Endometrium (tissue), 2 donors: Measurements from ENCODE around the gene PALM2AKAP2.
A peak's percentile ranks its signal among the peaks of the same experiment; 100 is the strongest.

Experiments used
- FAIRE-seq: peaks from 2 replicates; lab custom pipeline; 2012; peaks lifted over from hg19 to GRCh38; lab: Jason Lieb, UNC
- donor health status: control.
- donor health status: control.

Gene PALM2AKAP2

GRCh38 chr9:109779711-109780452 lies at the start of gene PALM2AKAP2:
PALM2AKAP2 (plus strand) TSS chr9:109780198; CDS start chr9:109780489, 291 bp downstream.
- FAIRE-seq = no peak

- FAIRE-seq = no peak
Measured at GRCh38 chr9:109730228-109730627, 49.8 kb upstream of the PALM2AKAP2 start.

GRCh38 chr9:109733690-109734089 lies 46.3 kb upstream of the PALM2AKAP2 start:
- no peak for FAIRE-seq

DNA sequence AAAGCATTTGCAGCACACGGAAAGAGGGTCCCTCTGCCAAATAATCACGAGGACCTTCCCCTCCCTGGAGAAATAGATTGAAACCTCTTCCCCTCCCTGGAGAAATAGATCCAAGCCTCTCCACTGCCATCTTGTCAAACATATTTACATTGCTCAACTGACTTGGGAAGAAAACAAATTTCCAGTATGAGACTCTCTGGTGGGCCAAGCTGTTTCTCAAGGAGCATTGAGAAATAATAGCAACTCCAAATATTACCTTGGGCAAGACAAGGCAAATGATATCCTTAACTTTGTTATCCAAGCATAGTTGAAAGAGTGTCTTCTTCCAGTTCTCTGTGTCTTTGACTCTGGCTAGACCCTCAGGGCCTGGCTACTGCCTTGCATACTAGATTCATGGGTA lies 45.2 kb upstream of the PALM2AKAP2 start:
- FAIRE-seq = no peak

DNA sequence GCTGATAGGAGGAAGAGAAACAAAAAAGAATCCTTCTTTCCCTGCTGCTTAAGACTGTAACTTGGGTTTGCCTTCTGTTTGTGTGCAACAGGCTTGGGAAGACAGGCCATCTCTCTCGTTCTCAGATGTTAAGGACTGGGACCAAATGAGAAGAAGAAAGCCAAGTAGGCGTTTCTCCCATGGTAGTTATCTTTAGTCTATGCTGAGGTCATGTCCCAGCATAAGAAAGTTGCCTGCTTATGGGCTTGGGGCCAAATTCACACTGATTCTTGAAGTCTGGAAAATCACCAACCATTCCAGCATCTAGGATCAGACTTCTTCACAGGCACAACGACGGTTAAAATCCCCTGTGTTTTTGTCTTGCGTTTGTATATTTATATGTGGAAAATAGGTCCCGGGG lies 44.2 kb upstream of the PALM2AKAP2 start:
- FAIRE-seq = no peak

- FAIRE-seq = no peak
Measured at GRCh38 chr9:109737295-109737694, 42.7 kb upstream of the PALM2AKAP2 start.

- FAIRE-seq = no peak
Measured at GRCh38 chr9:109739760-109740159, 40.2 kb upstream of the PALM2AKAP2 start.

GRCh38 chr9:109742776-109743348 lies 37.1 kb upstream of the PALM2AKAP2 start:
- FAIRE-seq = peak; percentile 12

DNA sequence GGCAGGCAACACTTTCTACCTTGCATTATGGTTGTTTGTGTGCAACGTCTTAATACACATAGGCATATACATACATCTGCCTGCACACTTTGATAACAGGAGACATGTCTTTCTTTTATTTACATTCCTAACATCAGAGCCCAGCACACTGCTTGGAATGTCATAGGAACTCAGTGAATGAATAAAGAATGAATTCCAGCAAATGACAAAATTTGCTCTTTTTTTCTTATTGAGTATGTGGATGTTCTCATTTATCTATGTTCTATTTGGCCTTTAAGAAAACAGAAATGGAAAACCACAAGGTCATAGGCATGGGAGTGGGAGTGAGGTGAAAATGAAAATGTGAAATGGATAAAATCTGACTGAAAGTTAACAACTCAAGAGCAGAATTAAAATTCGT lies 36.3 kb upstream of the PALM2AKAP2 start:
- FAIRE-seq = no peak

DNA sequence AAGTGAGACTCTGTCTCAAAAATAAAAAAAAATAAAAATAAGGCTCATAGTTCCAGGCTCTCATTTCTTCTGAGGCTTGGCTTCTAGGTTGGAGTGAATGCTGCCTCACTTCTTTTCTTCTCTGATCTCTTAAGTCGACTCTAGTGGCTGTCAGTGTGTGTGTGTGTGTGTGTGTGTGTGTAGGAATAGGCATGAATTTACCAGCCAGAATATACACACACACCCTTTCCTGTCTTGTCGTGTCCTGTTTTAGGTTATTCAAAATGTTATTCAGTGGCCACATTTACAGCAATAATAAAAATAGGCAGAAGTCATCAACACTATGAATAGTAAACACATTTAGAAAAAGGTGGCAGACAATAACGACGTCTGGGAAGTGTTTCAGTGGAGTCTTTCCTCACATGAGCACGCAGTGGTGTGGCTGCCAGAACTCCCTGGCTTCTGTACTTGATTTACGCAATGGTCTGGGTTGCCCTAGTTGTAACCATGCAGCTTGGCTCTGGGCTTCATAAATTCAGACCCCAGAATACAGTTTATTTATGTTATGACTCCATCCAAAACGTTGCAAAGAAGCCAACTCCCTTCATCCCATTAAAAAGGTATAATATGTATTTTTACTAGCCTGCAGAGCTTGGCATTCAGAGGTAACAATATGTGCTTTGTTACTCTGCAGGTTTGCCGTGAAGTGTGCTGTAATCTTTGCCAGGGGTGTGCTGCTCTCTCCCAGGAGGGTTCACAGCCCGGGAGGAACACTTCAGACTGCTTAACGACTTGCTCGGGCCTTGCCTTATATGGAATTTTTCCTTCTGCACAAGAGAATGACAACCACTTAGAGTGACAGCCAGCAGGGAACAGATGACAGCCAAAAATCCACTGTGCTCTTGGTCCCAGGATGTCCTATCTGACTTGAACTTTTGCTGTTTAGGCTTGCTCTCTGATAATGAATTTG lies 34.4 kb upstream of the PALM2AKAP2 start:
- FAIRE-seq = no peak

DNA sequence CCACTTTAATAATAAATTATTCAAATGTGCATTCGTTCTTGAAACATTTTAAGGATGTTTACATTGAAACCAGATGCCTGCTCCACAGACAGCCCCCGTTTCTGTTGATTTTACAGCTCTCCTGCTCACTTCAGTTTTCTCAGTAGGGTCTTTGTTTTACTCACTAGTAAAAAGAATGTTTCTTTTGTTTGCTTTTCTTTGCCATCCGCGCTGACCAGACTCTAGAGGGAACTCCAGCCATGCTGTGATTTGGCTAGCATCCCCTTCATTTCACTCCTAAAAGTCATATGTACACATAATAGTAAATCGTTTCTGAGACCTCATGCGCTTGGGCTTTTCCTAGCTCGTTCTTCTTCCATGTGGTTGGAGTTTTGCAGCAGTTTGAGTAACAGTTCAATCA lies 28.7 kb upstream of the PALM2AKAP2 start:
- no peak for FAIRE-seq

GRCh38 chr9:109753308-109753707 lies 26.7 kb upstream of the PALM2AKAP2 start:
- FAIRE-seq = no peak

DNA sequence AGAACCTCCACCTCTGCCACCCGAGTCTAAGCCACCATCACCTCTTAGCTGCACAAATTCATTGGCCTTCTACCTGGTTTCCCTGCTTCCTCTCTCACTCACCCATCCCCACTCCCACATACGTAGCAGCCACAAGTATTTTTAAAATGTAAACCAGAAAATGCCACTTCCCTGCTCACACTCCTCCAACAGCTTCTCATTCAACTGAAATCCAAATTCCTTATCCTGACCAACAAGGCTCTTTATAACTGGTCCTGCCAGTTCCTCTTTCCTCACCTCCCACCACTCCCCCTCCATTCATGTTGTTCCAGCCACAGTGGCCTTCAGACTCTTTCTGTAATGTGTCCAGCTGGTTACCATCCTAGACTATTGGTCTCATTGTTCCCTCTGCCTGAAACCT lies 25.0 kb upstream of the PALM2AKAP2 start:
- FAIRE-seq = no peak

- FAIRE-seq = no peak
Measured at GRCh38 chr9:109759589-109759988, 20.4 kb upstream of the PALM2AKAP2 start.

DNA sequence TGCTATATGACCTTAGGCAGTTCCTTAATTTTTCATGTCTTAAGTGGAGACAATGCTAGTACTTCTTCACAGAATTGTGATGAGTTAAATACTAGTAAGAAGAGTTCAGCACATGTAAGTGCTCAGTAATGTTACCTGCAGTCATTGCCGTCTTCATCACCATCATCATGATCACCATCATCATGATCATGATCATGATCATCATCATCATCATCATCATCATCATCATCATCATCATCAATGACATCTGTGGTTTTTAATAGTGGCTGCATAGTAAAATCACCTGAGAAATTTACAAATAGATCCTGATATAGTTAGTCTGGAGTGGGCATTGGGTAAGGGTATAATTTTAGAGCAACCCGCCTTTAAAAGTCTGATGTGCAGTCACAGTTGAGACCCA lies 14.7 kb upstream of the PALM2AKAP2 start:
- no peak for FAIRE-seq

- no peak for FAIRE-seq
Measured at GRCh38 chr9:109765830-109766229, 14.2 kb upstream of the PALM2AKAP2 start.

GRCh38 chr9:109766351-109766750 lies 13.6 kb upstream of the PALM2AKAP2 start:
- FAIRE-seq = no peak

DNA sequence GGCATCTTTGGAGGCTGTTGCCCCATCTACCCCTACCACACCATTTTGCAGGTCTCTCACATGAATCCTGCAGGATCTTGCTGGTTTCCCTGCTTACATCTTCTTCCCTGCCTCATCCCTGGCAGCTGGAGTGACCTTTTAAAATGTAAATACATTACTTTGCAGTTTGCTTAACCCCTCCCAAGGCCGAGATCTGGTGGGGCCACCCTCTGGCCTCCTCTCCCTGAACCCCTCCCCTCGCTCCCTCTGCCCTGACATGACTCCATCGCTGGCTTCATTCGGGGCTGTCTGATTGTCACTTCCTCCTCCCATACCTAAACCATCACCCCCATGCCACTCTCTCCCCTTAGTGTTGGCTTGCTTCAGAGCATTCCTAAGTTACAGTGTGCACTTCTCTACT lies 12.6 kb upstream of the PALM2AKAP2 start:
- FAIRE-seq = no peak

GRCh38 chr9:109767814-109768213 lies 12.2 kb upstream of the PALM2AKAP2 start:
- no peak for FAIRE-seq

- no peak for FAIRE-seq
Measured at GRCh38 chr9:109769250-109769649, 10.7 kb upstream of the PALM2AKAP2 start.

DNA sequence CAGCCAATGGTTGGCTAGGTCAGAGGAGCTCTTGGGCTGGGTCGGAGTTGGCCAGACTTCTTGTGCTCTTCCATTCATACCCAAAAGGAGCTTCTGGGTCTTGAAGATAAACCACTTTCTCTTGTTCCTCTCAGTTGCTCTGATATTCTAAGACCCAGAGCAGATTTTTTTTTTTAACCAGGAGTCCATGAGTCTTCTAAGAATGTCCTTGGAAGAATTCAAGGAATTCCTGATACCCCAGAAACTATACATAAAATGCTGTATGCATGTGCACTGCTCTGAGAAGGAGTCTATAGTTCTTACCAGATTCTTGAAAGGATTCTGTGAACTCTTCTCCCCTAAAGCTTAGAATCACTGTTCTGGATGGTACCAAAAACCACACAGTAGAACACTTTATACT lies 9.9 kb upstream of the PALM2AKAP2 start:
- FAIRE-seq = no peak

DNA sequence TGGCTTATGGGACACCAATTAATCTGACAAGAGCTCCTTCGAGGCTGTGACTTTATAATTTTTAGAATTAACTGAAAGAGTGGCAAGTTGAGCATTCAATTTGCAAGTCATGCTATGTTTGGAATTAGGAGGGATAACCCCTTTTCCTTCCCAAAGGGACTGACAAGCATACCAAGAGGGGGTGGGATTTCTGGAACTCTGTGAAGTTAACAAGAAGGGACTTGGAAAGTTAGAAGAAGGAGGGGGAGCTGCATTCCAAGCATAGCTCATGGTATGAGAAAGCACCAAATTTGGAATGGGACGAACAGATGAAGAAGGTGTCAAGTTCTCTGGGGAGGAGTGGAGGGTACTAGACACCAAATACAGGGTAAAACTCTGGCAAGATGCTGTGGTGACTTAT lies 8.9 kb upstream of the PALM2AKAP2 start:
- no peak for FAIRE-seq
